Activated CD4-positive, alpha-beta T cell treated with anti-CD3 and anti-CD28 coated beads, Interleukin-2, amount 50 U/mL, for 16 hours (primary cell): ENCODE measurements around the gene USF2.

Source experiments
- DNase-seq: peaks from one replicate; pipeline ENCODE4 v3.0.0-alpha.2; 2020

Gene USF2

GRCh38 chr19:35329323-35329722 lies 60.6 kb downstream of the USF2 start:
- no peak for DNase-seq
